Activated T-cell treated with anti-CD3 and anti-CD28 coated beads, Interleukin-2, amount 50 U/mL, for 4 hours (primary cell): ENCODE data around the gene ZC3H12A. TPM values are rescaled to one million over a fixed set of nuclear protein-coding genes. Genes with fewer than 3 reads are reported as not detected.
"Not testable (repeated sequence)": the region's sequence is repeated elsewhere in the genome, so short reads cannot be mapped to it uniquely, and the experiment has no call there.

ENCODE experiments used
- ATAC-seq, 2 donors: fragments of 200-7000 bp; cut with Tn5 transposase; one replicate each; pipeline ENCODE4 v1.10.0; 2021
- DNase-seq: peaks from one replicate; pipeline ENCODE4 v3.0.0-alpha.2; 2020
- H3K27me3 Mint-ChIP-seq: one replicate; pipeline ENCODE4 v1.8.0; 2021; ENCODE audit warnings: low read depth, mixed read lengths
- H3K36me3 Mint-ChIP-seq: one replicate; pipeline ENCODE4 v1.8.0; 2022; ENCODE audit warnings: mixed read lengths; ENCODE audit not compliant: insufficient read depth
- H3K4me1 Mint-ChIP-seq: one replicate; pipeline ENCODE4 v1.8.0; 2021; ENCODE audit warnings: low read depth, mixed read lengths
- H3K4me3 Mint-ChIP-seq: one replicate; pipeline ENCODE4 v1.8.0; 2021; ENCODE audit warnings: mild to moderate bottlenecking, moderate library complexity, mixed read lengths
- H3K9me3 Mint-ChIP-seq: one replicate; pipeline ENCODE4 v1.8.0; 2021; ENCODE audit warnings: mixed read lengths
- total RNA-seq, 3 donors: library from RNA; stranded (reverse); gene quantifications; one replicate each; pipeline ENCODE4 v1.2.1, GENCODE V29; 2021

The ZC3H12A gene
- total RNA-seq, 3 donors from 2014 or later, result 48.7 to 64.8 (median 59.8) TPM

DNA sequence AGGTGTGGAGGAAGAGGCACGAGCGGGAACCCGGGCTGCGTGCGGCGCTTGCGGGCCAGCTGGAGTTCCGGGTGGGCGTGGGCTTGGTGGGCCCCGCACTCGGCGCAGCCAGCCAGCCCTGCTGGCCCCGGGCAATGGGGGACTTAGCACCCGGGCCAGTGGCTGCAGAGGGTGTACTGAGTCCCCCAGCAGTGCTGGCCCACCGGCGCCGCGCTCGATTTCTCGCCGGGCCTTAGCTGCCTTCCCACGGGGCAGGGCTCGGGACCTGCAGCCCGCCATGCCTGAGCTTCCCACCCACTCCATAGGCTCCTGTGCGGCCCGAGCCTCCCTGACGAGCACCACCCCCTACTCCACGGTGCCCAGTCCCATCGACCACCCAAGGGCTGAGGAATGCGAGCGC, 43.9 kb downstream of the ZC3H12A start:
- H3K4me3 Mint-ChIP-seq, ATAC-seq, H3K36me3 Mint-ChIP-seq, DNase-seq, H3K27me3 Mint-ChIP-seq, H3K9me3 Mint-ChIP-seq: not testable (repeated sequence)
- H3K4me1 Mint-ChIP-seq, result peaks cover 26% of the 10 kb centered on the region

DNA sequence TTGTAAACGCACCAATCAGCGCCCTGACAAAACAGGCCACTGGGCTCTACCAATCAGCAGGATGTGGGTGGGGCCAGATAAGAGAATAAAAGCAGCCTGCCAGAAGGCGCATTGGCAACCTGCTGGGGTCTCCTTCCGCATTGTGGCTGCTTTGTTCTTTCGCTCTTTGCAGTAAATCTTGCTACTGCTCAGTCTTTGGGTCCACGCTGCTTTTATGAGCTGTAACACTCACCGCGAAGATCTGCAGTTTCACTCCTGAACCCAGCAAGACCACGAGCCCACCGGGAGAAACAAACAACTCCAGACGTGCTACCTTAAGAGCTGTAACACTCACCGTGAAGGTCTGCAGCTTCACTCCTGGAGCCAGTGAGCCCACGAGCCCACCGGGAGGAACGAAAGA, 44.5 kb downstream of the ZC3H12A start:
- H3K9me3 Mint-ChIP-seq, H3K27me3 Mint-ChIP-seq, ATAC-seq, H3K36me3 Mint-ChIP-seq: not testable (repeated sequence)
- Mint-ChIP-seq H3K4me3 (peak overlapping the region; percentile 80), H3K4me1 (peaks cover 20% of the 10 kb centered on the region)
- peak; percentile 30 for DNase-seq

DNA sequence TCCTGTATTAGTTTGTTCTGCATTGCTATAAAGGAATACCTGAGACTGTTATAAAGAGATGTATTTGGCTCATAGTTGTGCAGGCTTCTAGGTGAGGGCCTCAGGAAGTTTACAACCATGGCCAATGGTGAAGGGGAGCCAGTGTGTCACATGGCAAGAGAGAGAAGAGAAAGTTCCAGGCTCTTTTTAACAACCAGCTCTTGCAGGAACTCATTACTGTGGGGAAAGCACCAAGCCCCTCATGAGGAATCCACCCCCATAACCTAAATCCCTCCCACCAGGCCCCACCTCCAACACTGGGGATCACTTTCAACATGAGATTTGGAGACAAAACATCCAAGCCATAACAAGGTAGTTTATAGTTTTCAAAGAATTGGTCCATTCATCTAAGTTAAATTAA, 45.2 kb downstream of the ZC3H12A start:
- H3K4me3 Mint-ChIP-seq, result peak overlapping the region; percentile 80
- ATAC-seq (peak; percentile 23 to 31), DNase-seq (no peak)
- no peaks in the 10 kb centered on the region for H3K36me3 Mint-ChIP-seq
- peaks cover 20% of the 10 kb centered on the region for H3K4me1 Mint-ChIP-seq
- no peaks in the 10 kb centered on the region for H3K27me3 Mint-ChIP-seq
- H3K9me3 Mint-ChIP-seq, result no peaks in the 10 kb centered on the region

DNA sequence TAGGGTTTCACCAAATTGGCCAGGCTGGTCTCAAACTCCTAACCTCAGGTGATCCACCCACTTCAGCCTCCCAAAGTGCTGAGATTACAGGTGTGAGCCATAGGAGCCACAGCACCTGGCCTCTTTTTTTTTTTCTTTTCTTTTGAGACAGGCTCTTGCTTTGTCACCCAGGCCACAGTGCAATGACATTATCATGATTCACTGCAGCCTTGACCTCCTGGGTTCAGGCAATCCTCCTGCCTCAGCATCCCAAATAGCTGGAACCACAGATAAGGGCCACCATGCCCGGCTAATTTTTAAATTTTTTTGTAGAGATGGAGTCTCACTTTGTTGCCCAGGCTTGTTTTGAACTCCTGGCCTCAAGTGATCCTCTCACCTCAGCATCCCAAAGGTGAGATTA, 55.5 kb downstream of the ZC3H12A start:
- not testable (repeated sequence) for H3K4me1 Mint-ChIP-seq, H3K4me3 Mint-ChIP-seq, H3K27me3 Mint-ChIP-seq, ATAC-seq, H3K9me3 Mint-ChIP-seq, DNase-seq, H3K36me3 Mint-ChIP-seq

DNA sequence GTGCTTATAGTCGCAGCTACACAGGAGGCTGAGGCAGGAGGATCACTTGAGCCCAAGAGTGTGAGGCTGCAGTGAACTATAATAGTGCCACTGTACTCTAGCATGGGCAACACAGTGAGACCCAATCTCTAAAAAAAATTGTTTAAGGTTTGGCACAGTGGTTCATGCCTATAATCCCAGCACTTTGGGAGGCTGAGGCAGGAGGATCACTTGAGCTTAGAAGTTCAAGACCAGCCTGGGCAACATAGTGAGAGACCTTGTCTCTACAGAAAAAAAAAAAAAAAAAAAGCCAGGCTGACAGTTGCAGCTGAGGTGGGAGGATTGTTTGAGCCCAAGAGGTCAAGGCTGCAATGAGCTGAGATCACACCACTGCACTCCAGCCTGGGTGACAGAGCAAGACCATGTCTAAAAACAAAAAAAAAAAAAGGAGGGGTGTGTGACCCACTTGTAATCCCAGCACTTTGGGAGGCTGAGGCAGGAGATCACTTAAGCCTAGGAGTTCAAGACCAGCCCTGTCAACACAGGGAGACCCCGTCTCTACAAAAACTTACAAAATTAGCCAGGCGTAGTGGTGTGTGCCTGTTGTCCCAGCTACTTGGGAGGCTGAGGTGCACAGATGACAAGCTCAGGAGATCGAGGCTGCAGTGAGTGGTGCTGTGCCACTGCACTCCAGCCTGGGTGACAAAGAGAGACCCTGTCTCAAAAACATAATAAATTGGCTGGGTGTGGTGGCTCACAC, 58.2 kb downstream of the ZC3H12A start:
- H3K4me1 Mint-ChIP-seq, H3K4me3 Mint-ChIP-seq, DNase-seq, ATAC-seq, H3K27me3 Mint-ChIP-seq, H3K9me3 Mint-ChIP-seq: not testable (repeated sequence)
- H3K36me3 Mint-ChIP-seq, result peaks cover 20% of the 10 kb centered on the region

DNA sequence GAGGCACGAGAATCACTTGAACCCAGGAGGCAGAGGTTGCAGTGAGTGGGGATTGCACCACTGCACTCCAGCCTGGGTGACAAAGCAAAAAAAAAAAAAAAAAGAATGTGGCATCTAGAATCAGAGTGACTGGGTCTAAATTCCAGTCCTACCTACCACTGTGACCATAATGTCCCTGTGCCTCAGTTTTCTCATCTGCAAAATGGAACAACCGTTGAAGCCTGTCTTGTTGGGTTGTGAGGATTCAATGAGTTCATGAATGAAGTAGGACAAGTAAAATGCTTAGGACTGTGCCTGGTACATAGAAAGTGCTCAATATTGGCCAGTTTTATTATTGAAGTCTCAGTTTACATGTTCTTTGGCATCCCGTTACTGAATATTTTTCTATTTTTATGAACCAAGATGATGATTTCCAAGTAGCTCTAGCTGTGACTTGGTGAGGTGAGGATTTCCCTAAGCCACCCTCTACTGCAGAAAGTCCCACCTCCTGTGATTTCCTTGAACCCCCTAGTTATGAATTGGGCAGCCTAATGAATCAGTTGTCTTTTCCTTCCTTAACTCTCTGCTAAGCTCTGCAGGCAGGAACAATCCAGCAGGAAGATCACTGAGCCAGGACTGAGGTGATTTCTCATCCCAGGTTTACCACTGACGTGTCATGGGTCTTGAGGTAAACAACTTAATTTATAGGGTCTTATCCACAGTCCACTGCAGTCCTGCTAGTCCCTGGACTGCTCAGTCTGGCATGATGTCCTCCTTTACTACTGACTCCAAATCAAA, 59.1 kb downstream of the ZC3H12A start:
- H3K4me1 Mint-ChIP-seq, result peaks cover 10% of the 10 kb centered on the region
- H3K27me3 Mint-ChIP-seq, result no peaks in the 10 kb centered on the region
- ATAC-seq (no peak), DNase-seq (no peak)
- H3K4me3 Mint-ChIP-seq, result no peak overlapping the region
- H3K9me3 Mint-ChIP-seq, result no peaks in the 10 kb centered on the region
- peaks cover 25% of the 10 kb centered on the region for H3K36me3 Mint-ChIP-seq

Other genes starting within 250 kb of the ZC3H12A start
- 100 to 1,000 TPM in 1 of 3 donors, 10 to 100 TPM in 2; 87.2 to 104 (median 95.6) TPM for gene MEAF6, start 40.2 kb downstream of the ZC3H12A start, total RNA-seq
- 10 to 100 TPM; 29.3 to 35.0 (median 30.4) TPM for gene SNIP1, start 79.7 kb downstream of the ZC3H12A start, total RNA-seq
- not detected for gene DNALI1, start 82.4 kb downstream of the ZC3H12A start, total RNA-seq
- gene GNL2, start 121.4 kb downstream of the ZC3H12A start, total RNA-seq, result 100 to 1,000 TPM; 131 to 144 (median 137) TPM
- gene RSPO1, start 160.3 kb downstream of the ZC3H12A start, total RNA-seq, result not detected
- gene CDCA8, start 217.9 kb downstream of the ZC3H12A start, total RNA-seq, result 10 to 100 TPM in 2 of 3 donors, 1 to 10 TPM in 1; 7.7 to 12.2 (median 10.0) TPM